ENCODE results near the gene PTAR1. TPM values are rescaled to one million over a fixed set of nuclear protein-coding genes. Genes with fewer than 3 reads are reported as not detected.

The PTAR1 gene
- total and polyA plus RNA-seq, 10 of the 15 experiments (the other 5 are each of a cell fraction or from before 2014, with no cell fraction given), result 4.9 to 27.6 (median 14.2) TPM

DNA sequence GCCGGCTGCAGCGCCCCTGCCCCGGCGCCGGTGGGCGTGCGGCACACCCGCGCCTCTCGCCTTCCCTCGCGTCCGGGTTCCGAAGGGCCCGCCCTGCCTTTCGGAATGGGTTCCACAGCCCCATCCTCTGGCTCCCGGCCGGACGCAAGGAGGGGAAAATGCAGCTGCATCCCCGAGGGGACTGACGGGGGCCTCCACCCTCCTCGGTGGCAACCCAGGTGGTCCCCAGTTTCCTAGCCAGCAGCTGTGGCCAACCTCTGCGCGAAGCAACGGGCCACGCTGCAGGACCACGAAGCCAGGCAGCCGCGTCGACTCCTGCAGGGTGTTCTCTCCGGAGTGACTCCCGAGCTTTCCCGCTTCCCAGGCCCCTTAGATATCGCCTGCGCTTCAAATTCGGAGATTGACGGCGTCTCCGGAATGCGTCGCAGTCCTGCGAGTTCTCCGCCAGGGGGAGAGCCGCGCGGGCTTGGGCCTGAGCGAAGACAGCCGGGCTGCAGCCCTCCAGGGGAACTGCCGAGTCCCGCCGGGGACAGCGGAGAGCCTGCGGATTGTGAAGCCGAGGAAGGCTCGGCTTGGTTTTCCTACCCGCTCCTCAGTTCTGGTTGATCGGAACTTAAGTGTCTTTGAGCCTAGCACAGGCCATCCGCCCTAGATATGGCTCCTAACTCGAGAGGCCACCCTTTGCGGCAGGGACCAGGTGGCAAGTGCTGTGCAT, 87.1 kb downstream of the PTAR1 start (continued):
- TF ChIP-seq CTCF (IDR thresholded peaks at IDR 0.05 in 2 of 3, conservative IDR thresholded peaks at IDR 0.05 in 1 of 3; ENCODE audit: control insufficient read depth in 2 of 3, extremely low read depth in 1 of 3, insufficient read depth in 1 of 3, low read depth in 3 of 3, low read length in 3 of 3) (peak; percentile 75 to 84 (median 83)), NFIC (IDR thresholded peaks at IDR 0.05; ENCODE audit: low read depth, low read length) (no peak), EED (IDR thresholded peaks at IDR 0.05; ENCODE audit: low read depth) (no peak), POLR2AphosphoS5 (IDR thresholded peaks at IDR 0.05; ENCODE audit: low read length) (no peak), POLR2A (IDR thresholded peaks at IDR 0.05; ENCODE audit: low read depth, low read length) (no peak), BACH1 (IDR thresholded peaks at IDR 0.05; ENCODE audit: borderline replicate concordance) (no peak), NFYA (IDR thresholded peaks at IDR 0.05; ENCODE audit: borderline replicate concordance, low read depth, low read length) (no peak), BHLHE40 (IDR thresholded peaks at IDR 0.05; ENCODE audit: borderline replicate concordance in 1 of 2, low read depth in 2 of 2, low read length in 1 of 2) (no peak), EP300 (IDR thresholded peaks at IDR 0.05; ENCODE audit: borderline replicate concordance in 1 of 2, control insufficient read depth in 1 of 2, low read depth in 2 of 2, low read length in 2 of 2) (no peak), RELB (IDR thresholded peaks at IDR 0.05; ENCODE audit: low read depth) (no peak), MYC (IDR thresholded peaks at IDR 0.05; ENCODE audit: insufficient read depth, insufficient read length, insufficient replicate concordance, low read length, severe bottlenecking) (no peak), SUPT20H (IDR thresholded peaks at IDR 0.05; ENCODE audit: borderline replicate concordance, control insufficient read depth, low read depth, low read length) (no peak), HDAC2 (IDR thresholded peaks at IDR 0.05) (no peak), POU2F2 (IDR thresholded peaks at IDR 0.05; ENCODE audit: borderline replicate concordance, low read depth, low read length) (0 out of 3 replicates have a peak, but pooled peaks have one; percentile 18), MEF2B (IDR thresholded peaks at IDR 0.05; ENCODE audit: partially characterized antibody, poor library complexity, severe bottlenecking) (no peak), GATAD2B (conservative IDR thresholded peaks at IDR 0.05; ENCODE audit: low read depth) (peak; percentile 35; the same call in 1 of the 2 replicates)
- TF ChIP-seq, protein P1, sequence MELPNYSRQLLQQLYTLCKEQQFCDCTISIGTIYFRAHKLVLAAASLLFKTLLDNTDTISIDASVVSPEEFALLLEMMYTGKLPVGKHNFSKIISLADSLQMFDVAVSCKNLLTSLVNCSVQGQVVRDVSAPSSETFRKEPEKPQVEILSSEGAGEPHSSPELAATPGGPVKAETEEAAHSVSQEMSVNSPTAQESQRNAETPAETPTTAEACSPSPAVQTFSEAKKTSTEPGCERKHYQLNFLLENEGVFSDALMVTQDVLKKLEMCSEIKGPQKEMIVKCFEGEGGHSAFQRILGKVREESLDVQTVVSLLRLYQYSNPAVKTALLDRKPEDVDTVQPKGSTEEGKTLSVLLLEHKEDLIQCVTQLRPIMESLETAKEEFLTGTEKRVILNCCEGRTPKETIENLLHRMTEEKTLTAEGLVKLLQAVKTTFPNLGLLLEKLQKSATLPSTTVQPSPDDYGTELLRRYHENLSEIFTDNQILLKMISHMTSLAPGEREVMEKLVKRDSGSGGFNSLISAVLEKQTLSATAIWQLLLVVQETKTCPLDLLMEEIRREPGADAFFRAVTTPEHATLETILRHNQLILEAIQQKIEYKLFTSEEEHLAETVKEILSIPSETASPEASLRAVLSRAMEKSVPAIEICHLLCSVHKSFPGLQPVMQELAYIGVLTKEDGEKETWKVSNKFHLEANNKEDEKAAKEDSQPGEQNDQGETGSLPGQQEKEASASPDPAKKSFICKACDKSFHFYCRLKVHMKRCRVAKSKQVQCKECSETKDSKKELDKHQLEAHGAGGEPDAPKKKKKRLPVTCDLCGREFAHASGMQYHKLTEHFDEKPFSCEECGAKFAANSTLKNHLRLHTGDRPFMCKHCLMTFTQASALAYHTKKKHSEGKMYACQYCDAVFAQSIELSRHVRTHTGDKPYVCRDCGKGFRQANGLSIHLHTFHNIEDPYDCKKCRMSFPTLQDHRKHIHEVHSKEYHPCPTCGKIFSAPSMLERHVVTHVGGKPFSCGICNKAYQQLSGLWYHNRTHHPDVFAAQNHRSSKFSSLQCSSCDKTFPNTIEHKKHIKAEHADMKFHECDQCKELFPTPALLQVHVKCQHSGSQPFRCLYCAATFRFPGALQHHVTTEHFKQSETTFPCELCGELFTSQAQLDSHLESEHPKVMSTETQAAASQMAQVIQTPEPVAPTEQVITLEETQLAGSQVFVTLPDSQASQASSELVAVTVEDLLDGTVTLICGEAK (IDR thresholded peaks at IDR 0.05; ENCODE audit: borderline replicate concordance), result no peak
